Endothelial cell of umbilical vein (primary cell): ENCODE measurements around the gene AKAP12. TPM values are rescaled to one million over a fixed set of nuclear protein-coding genes. Genes with fewer than 3 reads are reported as not detected.

Source experiments
- BruUV-seq: library from RNA; stranded (reverse); fragments of 400-500 nt; replicated peaks from 2 replicates; lab custom pipeline; 2021; lab: Mats Ljungman, UMichigan
- CTCF ChIA-PET: fragments of 300-600, 350-600 bp; sonication (Branson Sonifier 250); formaldehyde crosslinking; loops from one replicate; lab custom pipeline; 2021; ENCODE audit warnings: antibody characterized with exemption, inconsistent platforms; lab: Charles Lee
- POLR2A ChIA-PET: fragments of 300-600, 350-600 bp; sonication (Branson Sonifier 250); formaldehyde crosslinking; loops from one replicate; lab custom pipeline; 2021; ENCODE audit warnings: antibody characterized with exemption, inconsistent platforms; lab: Charles Lee
- DNase-seq: peaks from one replicate; pipeline ENCODE4 v3.0.0-alpha.2; 2011; ENCODE audit warnings: low read depth, low spot score
- FAIRE-seq: peaks from 2 replicates; lab custom pipeline; 2011; peaks lifted over from hg19 to GRCh38; lab: Jason Lieb, UNC
- H2AFZ ChIP-seq: 2 replicates; pipeline ENCODE4 v1.6.0; 2012; ENCODE audit warnings: low read depth, low read length, control low read depth, inconsistent platforms
- H3K27ac ChIP-seq: 2 replicates; pipeline ENCODE4 v1.5.1; 2011; ENCODE audit warnings: low read depth, mild to moderate bottlenecking, control low read depth, low read length, moderate library complexity; ENCODE audit not compliant: insufficient read depth
- H3K27me3 ChIP-seq, 2 experiments: 2 replicates each; pipeline versions ENCODE4 v1.6.0 to v1.6.1; 2011; ENCODE audit warnings: low read length in 2 of 2, mixed read lengths in 1 of 2; ENCODE audit not compliant: control insufficient read depth in 2 of 2, insufficient read depth in 2 of 2
- H3K36me3 ChIP-seq, 2 experiments: 2 replicates in 1 of 2; 3 replicates in 1 of 2; pipeline ENCODE4 v1.5.1; 2011; ENCODE audit warnings: low read length in 2 of 2, mild to moderate bottlenecking in 1 of 2, moderate library complexity in 1 of 2; ENCODE audit not compliant: control insufficient read depth in 2 of 2, insufficient read depth in 2 of 2; ENCODE audit errors: extremely low read depth in 1 of 2
- H3K4me1 ChIP-seq: 3 replicates; pipeline ENCODE4 v1.5.1; 2011; ENCODE audit warnings: mild to moderate bottlenecking, low read length; ENCODE audit not compliant: control insufficient read depth, insufficient read depth; ENCODE audit errors: extremely low read depth
- H3K4me2 ChIP-seq: 2 replicates; pipeline ENCODE4 v1.6.1; 2011; ENCODE audit warnings: low read length, control low read depth, mixed read lengths; ENCODE audit not compliant: insufficient read depth
- H3K4me3 ChIP-seq, 3 experiments: fragments of 200-600 bp in 1 of 3; sonication (generic), shearing (Covaris generic) in 1 of 3; replicated peaks in 1 of 3; 2 replicates each; pipeline ENCODE4 v1.5.1; 2011 to 2016; ENCODE audit warnings: control low read depth in 3 of 3, low read length in 3 of 3, mild to moderate bottlenecking in 2 of 3, inconsistent platforms in 1 of 3, low read depth in 1 of 3, moderate library complexity in 1 of 3; ENCODE audit not compliant: insufficient read depth in 1 of 3
- H3K79me2 ChIP-seq: 2 replicates; pipeline ENCODE4 v1.6.0; 2012; ENCODE audit warnings: low read length, inconsistent platforms; ENCODE audit not compliant: control insufficient read depth, insufficient read depth
- H3K9ac ChIP-seq: replicated peaks from 2 replicates; pipeline ENCODE3; 2011; ENCODE audit warnings: low read length, control low read depth; ENCODE audit not compliant: insufficient read depth; ENCODE audit errors: extremely low read depth
- H3K9me1 ChIP-seq: replicated peaks from 3 replicates; pipeline ENCODE4 v1.6.0; 2011; ENCODE audit warnings: mild to moderate bottlenecking, low read length; ENCODE audit not compliant: control insufficient read depth, insufficient read depth; ENCODE audit errors: extremely low read depth
- H3K9me3 ChIP-seq: replicated peaks from 2 replicates; pipeline ENCODE4 v1.5.1; 2012; ENCODE audit warnings: low read length, inconsistent platforms; ENCODE audit not compliant: control insufficient read depth, insufficient read depth
- H4K20me1 ChIP-seq: replicated peaks from 2 replicates; pipeline ENCODE3; 2011; ENCODE audit warnings: mild to moderate bottlenecking, low read length; ENCODE audit not compliant: control insufficient read depth, insufficient read depth; ENCODE audit errors: extremely low read depth
- EZH2 ChIP-seq: IDR thresholded peaks from 2 replicates; pipeline ENCODE4 v1.6.1; 2012; ENCODE audit warnings: borderline replicate concordance, low read depth, mild to moderate bottlenecking, moderate library complexity, low read length, inconsistent platforms; ENCODE audit not compliant: severe bottlenecking
- FOS ChIP-seq: IDR thresholded peaks from 2 replicates; pipeline ENCODE4 v1.6.1; 2011; ENCODE audit warnings: mild to moderate bottlenecking, low read length, moderate library complexity, borderline replicate concordance; ENCODE audit not compliant: insufficient read depth
- GATA2 ChIP-seq: IDR thresholded peaks from 2 replicates; pipeline ENCODE4 v1.7.0; 2011; ENCODE audit warnings: low read depth, mild to moderate bottlenecking, moderate library complexity, mixed read lengths, low read length; ENCODE audit not compliant: insufficient read length, insufficient read depth
- JUN ChIP-seq: IDR thresholded peaks from 2 replicates; pipeline ENCODE4 v1.6.1; 2011; ENCODE audit warnings: borderline replicate concordance, low read depth; ENCODE audit not compliant: insufficient read length, insufficient read depth
- MYC ChIP-seq: IDR thresholded peaks from one replicate; pipeline ENCODE4 v1.6.1; 2011; ENCODE audit warnings: mild to moderate bottlenecking, low read depth, low read length
- POLR2A ChIP-seq: IDR thresholded peaks from 2 replicates; pipeline ENCODE4 v1.6.1; 2012; ENCODE audit warnings: low read depth, mild to moderate bottlenecking, control low read depth, low read length
- POLR2AphosphoS5 ChIP-seq: IDR thresholded peaks from 2 replicates; pipeline ENCODE4 v1.6.1; 2012; ENCODE audit warnings: low read depth, mild to moderate bottlenecking, control low read depth, low read length, moderate library complexity; ENCODE audit not compliant: insufficient read depth
- dilution Hi-C: fragments of 300-500 bp; cut with MboI; formaldehyde crosslinking; loops from one replicate; pipeline ENCODE4 v1.15.0; 2019; ENCODE audit warnings: low sequenced_read_pairs; ENCODE audit not compliant: extremely low pct_ligation_motif_present
- intact Hi-C: fragments of 100-400 bp; cut with micrococcal nuclease; formaldehyde crosslinking; loops from one replicate; pipeline ENCODE4 v1.10.0; 2022
- polyA plus RNA-seq, 4 experiments: library from polyadenylated mRNA; depleted of rRNA in 3 of 4; stranded (reverse) in 3 of 4; unstranded in 1 of 4; fragments of >200 nt; gene quantifications; 2 replicates each; pipeline versions ENCODE4 v1.2.1 to v1.2.3, GENCODE V29; 2011 to 2012; ENCODE audit warnings: missing spikeins in 1 of 4
- total RNA-seq: library from RNA; stranded (reverse); gene quantifications from 2 replicates; pipeline ENCODE4 v1.2.3, GENCODE V29; 2021
- TF ChIP-seq, protein P1 (sequence below): IDR thresholded peaks from 2 replicates; pipeline ENCODE4 v1.6.1; 2011; ENCODE audit not compliant: insufficient read depth, insufficient read length
- TF ChIP-seq, protein P2 (sequence below), 2 donors: IDR thresholded peaks; 1 replicate in 1 of 2; 2 replicates in 1 of 2; pipeline ENCODE4 v1.5.1; 2011; ENCODE audit warnings: low read length in 2 of 2, mild to moderate bottlenecking in 2 of 2, moderate library complexity in 2 of 2, control low read depth in 1 of 2, inconsistent platforms in 1 of 2, low read depth in 1 of 2; ENCODE audit not compliant: insufficient read depth in 1 of 2; ENCODE audit errors: extremely low read depth in 1 of 2

The AKAP12 gene
- total and polyA plus RNA-seq, 2 donors (not counting 3 experiments of a cell fraction or from before 2014, with no cell fraction given), result 46.9 to 340 TPM

DNA sequence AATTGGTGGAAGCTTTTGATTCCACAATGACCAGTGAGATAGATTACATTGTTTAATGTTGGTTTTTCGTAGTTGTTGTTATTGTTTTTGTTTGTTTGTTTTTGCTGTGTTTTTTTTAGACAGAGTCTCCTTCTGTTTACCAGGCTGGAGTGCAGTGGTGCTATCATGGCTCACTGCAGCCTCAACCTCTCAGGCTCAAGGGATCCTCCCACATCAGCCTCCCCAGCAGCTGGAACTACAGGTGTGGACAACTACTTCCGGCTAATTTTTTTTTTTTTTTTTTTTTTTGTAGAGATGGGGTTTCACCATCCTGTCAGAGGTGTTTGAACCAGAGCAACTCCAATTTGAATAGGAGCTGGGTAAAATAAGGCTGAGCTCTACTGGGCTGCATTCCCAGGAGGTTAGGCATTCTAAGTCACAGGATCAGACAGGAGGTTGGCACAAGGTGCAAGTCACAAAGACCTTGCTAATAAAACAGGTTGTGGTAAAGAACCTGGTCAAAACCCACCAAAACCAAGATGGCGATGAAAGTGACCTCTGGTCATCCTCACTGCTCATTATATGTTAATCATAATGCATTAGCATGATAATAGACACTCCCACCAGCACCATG lies 10.9 kb upstream of the AKAP12 start:
- POLR2A ChIA-PET, result no interaction called here
- BruUV-seq, result no TSS peak
- intact Hi-C loops, result no loop called here
- H3K4me3 ChIP-seq, result no peak overlapping the region
- H4K20me1 ChIP-seq, result no peaks in the 10 kb centered on the region
- no peaks in the 10 kb centered on the region for H3K9me3 ChIP-seq
- CTCF ChIA-PET, result no interaction called here
- peaks cover 0 to 2% of the 10 kb centered on the region in 2 experiments for H3K27me3 ChIP-seq
- no peak for TF ChIP-seq FOS
- TF ChIP-seq, protein P1, sequence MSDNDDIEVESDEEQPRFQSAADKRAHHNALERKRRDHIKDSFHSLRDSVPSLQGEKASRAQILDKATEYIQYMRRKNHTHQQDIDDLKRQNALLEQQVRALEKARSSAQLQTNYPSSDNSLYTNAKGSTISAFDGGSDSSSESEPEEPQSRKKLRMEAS, result no peak
- TF ChIP-seq POLR2A, result no peak
- TF ChIP-seq EZH2, result no peak
- TF ChIP-seq POLR2AphosphoS5, result no peak
- no peak for TF ChIP-seq GATA2
- no peak for TF ChIP-seq JUN
- TF ChIP-seq MYC, result no peak
- TF ChIP-seq, protein P2, sequence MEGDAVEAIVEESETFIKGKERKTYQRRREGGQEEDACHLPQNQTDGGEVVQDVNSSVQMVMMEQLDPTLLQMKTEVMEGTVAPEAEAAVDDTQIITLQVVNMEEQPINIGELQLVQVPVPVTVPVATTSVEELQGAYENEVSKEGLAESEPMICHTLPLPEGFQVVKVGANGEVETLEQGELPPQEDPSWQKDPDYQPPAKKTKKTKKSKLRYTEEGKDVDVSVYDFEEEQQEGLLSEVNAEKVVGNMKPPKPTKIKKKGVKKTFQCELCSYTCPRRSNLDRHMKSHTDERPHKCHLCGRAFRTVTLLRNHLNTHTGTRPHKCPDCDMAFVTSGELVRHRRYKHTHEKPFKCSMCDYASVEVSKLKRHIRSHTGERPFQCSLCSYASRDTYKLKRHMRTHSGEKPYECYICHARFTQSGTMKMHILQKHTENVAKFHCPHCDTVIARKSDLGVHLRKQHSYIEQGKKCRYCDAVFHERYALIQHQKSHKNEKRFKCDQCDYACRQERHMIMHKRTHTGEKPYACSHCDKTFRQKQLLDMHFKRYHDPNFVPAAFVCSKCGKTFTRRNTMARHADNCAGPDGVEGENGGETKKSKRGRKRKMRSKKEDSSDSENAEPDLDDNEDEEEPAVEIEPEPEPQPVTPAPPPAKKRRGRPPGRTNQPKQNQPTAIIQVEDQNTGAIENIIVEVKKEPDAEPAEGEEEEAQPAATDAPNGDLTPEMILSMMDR (IDR thresholded peaks at IDR 0.05; ENCODE audit: extremely low read depth in 1 of 2, insufficient read depth in 1 of 2, low read depth in 1 of 2, low read length in 2 of 2), result no peak
- H3K27ac ChIP-seq, result no peak overlapping the region
- H3K4me2 ChIP-seq, result no peak overlapping the region
- no peak for FAIRE-seq
- DNase-seq, result no peak
- H3K36me3 ChIP-seq, result no peaks in the 10 kb centered on the region
- no peaks in the 10 kb centered on the region for H3K9me1 ChIP-seq
- H3K9ac ChIP-seq, result no peak overlapping the region
- no peaks in the 10 kb centered on the region for H3K4me1 ChIP-seq
- H2AFZ ChIP-seq, result no peak overlapping the region
- dilution Hi-C loops, result no loop called here
- no peaks in the 10 kb centered on the region for H3K79me2 ChIP-seq
